HG02870 (cell line): Measurements from ENCODE around the gene UNC13B.
"Not testable (repeated sequence)": the region's sequence is repeated elsewhere in the genome, so short reads cannot be mapped to it uniquely, and the experiment has no call there.

Experiments used
- ATAC-seq: cut with Tn5 transposase; IDR thresholded peaks from one replicate; pipeline ENCODE4 v1.9.1; 2021; ENCODE audit warnings: mild to moderate bottlenecking, moderate library complexity; ENCODE audit not compliant: unreplicated experiment

Gene UNC13B

GRCh38 chr9:35220659-35221338 is 59.0 kb downstream of the UNC13B start:
- ATAC-seq: no peak

GRCh38 chr9:35225677-35226076 is 63.9 kb downstream of the UNC13B start:
- ATAC-seq: no peak

DNA sequence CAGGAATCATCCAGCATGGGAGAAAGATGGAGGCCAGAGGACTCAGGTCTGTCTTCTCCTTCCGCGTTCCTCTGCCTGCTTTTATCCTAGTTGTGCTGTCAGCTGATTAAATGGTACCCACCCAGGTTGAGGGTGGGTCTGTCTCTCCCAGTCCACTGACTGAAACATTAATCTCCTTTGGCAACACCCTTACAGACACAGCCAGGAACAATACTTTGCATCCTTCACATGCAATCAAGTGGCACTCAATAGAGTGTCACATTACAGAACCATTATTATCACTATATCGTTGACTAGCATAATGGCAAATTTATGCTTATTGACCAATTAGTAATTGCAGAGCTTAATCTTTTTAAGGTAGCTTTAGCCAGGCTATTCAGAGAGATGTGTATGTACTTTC is 64.8 kb downstream of the UNC13B start:
- no peak for ATAC-seq

DNA sequence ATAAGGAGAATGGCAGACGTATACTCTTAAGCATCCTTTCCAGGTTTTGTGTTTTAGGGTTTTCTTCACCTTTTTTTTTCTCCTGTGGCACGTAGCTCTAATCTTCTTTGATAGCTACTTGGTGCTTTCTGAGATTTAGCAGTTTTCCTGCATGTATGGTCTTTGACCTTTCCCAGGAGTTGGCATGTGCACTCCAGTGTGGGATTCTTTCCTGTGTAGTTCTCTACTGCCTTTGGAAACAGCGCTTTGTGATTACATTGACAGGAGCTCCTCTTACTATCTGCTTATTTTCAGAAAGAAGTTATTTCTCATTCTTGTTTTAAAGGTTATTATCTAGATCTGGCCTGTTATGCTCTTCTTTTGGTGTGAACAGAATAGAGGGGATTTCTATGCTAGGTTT is 65.5 kb downstream of the UNC13B start:
- ATAC-seq: no peak

DNA sequence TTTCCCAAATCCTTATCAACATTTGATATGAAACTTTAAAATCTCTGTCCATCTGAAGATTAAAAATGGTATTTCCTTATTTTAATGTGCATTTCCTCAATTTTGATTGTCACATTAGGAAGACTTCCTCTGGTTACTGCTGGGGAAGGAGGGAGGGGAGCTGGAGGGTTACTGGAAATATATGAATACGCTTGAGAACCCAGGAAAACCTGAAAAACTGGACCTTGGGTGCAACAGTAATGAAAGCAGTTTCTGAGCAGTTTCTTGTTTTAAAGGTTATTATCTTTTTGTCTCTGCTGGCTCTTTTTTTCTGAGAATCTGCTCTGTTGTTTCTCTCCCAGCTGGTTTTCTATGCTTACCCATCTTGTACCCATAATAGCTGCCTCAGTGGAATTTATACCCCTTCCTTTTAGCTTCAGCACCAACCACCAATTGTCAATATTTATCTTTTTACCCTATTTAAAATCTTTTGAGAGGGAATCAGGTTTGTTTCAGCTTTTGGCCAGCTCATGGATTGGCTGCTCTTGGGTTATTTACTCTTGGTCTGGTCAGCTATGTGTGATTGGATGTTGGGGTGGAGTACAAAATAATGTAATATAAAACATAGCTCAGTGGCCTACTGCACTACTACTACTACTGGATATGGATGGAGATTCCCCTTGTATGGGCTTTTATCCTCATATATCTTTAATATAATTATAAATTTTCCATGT is 67.4 kb downstream of the UNC13B start:
- no peak for ATAC-seq

GRCh38 chr9:35229779-35230143 is 68.0 kb downstream of the UNC13B start:
- no peak for ATAC-seq

GRCh38 chr9:35232867-35233544 is 71.2 kb downstream of the UNC13B start:
- no peak for ATAC-seq

GRCh38 chr9:35236692-35237091 is 74.9 kb downstream of the UNC13B start:
- no peak for ATAC-seq

GRCh38 chr9:35237311-35237710 is 75.5 kb downstream of the UNC13B start:
- no peak for ATAC-seq

DNA sequence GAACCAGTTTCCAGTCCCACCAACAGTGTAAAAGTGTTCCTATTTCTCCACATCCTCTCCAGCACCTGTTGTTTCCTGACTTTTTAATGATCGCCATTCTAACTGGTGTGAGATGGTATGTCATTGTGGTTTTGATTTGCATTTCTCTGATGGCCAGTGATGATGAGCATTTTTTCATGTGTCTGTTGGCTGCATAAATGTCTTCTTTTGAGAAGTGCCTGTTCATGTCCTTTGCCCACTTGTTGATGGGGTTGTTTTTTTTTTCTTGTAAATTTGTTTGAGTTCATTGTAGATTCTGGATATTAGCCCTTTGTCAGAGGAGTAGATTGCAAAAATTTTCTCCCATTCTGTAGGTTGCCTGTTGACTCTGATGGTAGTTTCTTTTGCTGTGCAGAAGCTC is 84.1 kb downstream of the UNC13B start:
- not testable (repeated sequence) for ATAC-seq

- no peak for ATAC-seq
Measured at GRCh38 chr9:35253075-35253474, 91.3 kb downstream of the UNC13B start.

- no peak for ATAC-seq
Measured at GRCh38 chr9:35254237-35254636, 92.4 kb downstream of the UNC13B start.

DNA sequence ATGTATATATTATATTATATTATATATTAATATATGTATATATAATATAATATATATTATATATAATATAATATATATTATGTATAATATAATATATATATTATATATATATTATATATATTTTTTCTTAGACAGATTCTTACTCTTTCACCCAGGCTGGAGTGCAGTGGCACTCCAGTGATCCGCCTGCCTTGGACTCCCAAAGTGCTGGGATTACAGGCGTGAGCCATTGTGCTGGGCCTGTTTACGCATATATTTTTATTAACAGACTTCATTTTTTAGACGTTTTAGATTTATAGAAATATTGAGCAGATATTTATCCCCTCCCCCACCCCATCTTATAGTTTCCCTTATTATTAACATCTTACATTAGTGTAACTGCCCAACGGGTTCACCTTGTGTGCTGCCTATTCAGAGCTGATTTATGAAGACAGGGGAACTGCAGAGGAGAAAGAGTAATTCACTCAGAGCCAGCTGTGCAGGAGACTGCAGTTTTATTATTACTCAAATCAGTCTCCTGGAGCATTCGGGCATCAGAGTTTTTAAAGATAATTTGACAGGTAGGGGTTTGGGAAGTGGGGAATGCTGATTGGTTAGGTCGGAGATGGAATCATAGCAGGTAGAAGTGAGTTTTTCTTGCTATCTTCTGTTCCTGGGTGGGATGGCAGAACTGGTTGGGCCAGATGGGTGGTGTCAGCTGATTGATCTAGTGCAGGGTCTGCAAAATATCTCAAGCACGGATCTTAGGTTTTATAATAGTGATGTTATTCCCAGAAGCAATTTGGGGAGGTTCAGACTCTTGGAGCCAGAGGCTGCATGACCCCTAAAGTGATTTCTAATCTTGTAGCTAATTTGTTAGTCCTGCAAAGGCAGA is 93.4 kb downstream of the UNC13B start:
- no peak for ATAC-seq

DNA sequence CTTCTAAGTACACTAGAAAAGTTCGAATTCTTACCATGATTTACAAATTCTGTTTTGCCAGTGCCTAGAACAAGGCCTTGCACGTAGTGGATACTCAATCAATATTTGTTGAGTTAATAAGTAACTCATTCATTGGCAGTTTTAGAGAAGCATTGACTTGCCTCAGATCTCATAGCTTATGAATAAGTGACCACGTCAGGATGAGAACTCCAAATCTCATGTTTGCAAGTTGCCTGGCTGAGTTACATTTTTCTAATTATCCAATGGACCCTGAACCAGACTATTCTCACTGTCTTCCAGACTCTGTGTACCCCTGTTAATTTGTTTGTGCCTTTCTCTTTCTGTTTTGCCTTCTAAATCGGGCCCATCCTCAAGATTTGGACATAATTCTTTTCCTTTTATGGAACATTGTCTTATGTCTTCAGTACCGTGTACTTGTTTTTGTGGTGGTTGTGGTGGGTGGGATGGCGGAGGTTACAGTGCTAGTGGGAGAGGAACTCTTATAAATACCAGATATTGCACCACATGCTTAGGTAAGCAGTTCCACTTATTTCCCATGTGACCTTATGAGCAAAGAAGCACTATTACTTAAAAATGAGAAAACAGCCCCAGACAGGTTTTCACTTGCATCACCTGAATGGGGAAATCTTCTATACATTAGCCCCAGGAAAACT is 96.3 kb downstream of the UNC13B start:
- no peak for ATAC-seq

GRCh38 chr9:35258660-35259474 is 97.1 kb downstream of the UNC13B start:
- ATAC-seq: no peak

GRCh38 chr9:35260186-35260585 is 98.4 kb downstream of the UNC13B start:
- ATAC-seq: no peak

GRCh38 chr9:35262064-35262463 is 100.3 kb downstream of the UNC13B start:
- ATAC-seq: no peak

- ATAC-seq: no peak
Measured at GRCh38 chr9:35267710-35268109, 105.9 kb downstream of the UNC13B start.

DNA sequence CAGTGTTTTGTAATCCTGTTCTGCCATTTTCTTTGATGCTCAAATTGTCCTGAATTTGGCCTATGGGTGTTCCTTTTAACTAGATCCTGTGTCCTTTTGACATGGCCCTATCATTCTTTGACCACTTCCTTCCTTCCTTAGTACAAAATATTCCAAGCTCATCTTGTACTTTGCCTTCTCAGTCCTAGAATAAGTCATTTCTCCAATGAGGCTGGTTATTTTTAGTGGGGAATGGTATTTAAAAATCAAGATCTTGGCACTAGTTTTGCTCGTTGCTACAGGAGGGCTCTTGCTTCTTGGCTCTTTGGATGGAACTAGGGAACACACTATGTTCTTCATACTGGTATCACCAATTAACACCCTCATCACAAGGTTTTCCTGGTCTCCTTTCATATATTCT is 108.1 kb downstream of the UNC13B start:
- no peak for ATAC-seq

DNA sequence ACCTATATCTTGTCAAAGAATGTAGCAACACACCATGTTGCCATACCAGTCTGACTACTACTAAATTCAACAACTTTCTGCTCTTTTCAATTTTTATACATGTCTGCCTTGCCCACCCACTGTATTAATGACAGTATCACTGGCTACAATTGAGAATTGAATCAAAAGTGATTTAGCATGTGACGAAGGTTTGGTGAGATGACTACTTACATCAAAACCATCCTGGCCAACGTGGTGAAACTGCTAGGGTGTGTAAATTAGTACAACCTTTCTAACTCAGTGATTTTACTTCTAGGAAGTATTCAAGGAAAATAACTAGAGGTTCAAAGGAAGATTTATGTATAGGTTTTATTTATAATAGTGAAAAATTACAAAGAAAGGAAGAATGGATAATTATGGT is 109.8 kb downstream of the UNC13B start:
- ATAC-seq: no peak
